NT2/D1 (cell line): Measurements from ENCODE around the gene SKIC2.

Experiments
- SUZ12 ChIP-seq: IDR thresholded peaks from 2 replicates; pipeline ENCODE4 v1.6.1; 2011; ENCODE audit not compliant: insufficient read length, insufficient read depth; ENCODE audit errors: extremely low read depth
- YY1 ChIP-seq: IDR thresholded peaks from 2 replicates; pipeline ENCODE4 v1.6.1; 2011; ENCODE audit not compliant: insufficient read length, insufficient read depth
- ZNF274 ChIP-seq: IDR thresholded peaks from 2 replicates; pipeline ENCODE4 v1.6.1; 2011; ENCODE audit warnings: mild to moderate bottlenecking, low read depth, low read length

DNA sequence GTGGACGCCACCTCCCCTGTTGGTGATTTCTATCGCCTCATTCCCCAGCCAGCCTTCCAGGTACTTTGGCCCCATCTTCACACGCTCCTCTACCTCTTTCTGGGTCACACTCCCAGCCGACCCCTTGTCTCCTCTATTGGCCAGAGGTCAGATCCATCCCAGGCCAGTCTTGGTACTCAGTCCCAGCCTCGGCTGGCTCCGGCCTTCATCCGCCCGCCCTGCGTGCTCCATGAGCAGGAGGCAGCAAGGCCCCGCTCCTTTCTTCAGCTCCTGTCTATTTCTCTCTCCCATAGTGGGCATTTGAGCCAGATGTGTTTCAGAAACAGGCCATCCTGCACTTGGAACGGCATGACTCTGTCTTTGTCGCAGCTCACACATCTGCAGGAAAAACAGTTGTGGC, 2.6 kb downstream of the SKIC2 start:
- TF ChIP-seq ZNF274, result no peak
- TF ChIP-seq SUZ12, result no peak
- no peak for TF ChIP-seq YY1
